ENCODE measurements around the gene ARID1A. TPM values are rescaled to one million over a fixed set of nuclear protein-coding genes. Genes with fewer than 3 reads are reported as not detected.

ARID1A gene
- polyA plus RNA-seq, 3 donors = 6.6 to 84.4 (median 9.5) TPM

- TF ChIP-seq CTCF (IDR thresholded peaks at IDR 0.05) = no peak
- 93% methylated on average over 2 of the region's 3 CpGs for WGBS (ENCODE audit: insufficient coverage)
- Histone ChIP-seq H3K4me2 (replicated peaks; ENCODE audit: extremely low read depth, low read length, poor library complexity, severe bottlenecking) (peak overlapping the region; percentile 3), H3K4me1 (ENCODE audit: control insufficient read depth in 1 of 2, insufficient read depth in 2 of 2, low read length in 2 of 2) (peaks cover 33 to 50% of the 10 kb centered on the region in 2 donors), H3K9ac (ENCODE audit: insufficient read depth, low read length, poor library complexity, severe bottlenecking) (no peak overlapping the region), H3K4me3 (replicated peaks in 1 of 3; ENCODE audit: low read depth in 2 of 3, low read length in 3 of 3) (no peak overlapping the region), H3K27me3 (ENCODE audit: control insufficient read depth in 2 of 2, insufficient read depth in 2 of 2, low read length in 2 of 2) (no peaks in the 10 kb centered on the region), H3K36me3 (replicated peaks in 1 of 2; ENCODE audit: control insufficient read depth in 1 of 2, insufficient read depth in 2 of 2, low read length in 2 of 2) (no peaks in the 10 kb centered on the region), H4K20me1 (ENCODE audit: insufficient read depth, low read length) (no peaks in the 10 kb centered on the region), H3K79me2 (ENCODE audit: insufficient read depth, low read length) (no peaks in the 10 kb centered on the region), H3K9me3 (replicated peaks in 1 of 2; ENCODE audit: control insufficient read depth in 1 of 2, insufficient read depth in 1 of 2, low read length in 2 of 2) (no peaks in the 10 kb centered on the region), H2AFZ (ENCODE audit: insufficient read depth, low read depth, low read length, poor library complexity, severe bottlenecking) (no peak overlapping the region), H3K27ac (ENCODE audit: low read depth in 1 of 2, low read length in 2 of 2) (no peak overlapping the region)
- Mint-ChIP-seq H3K4me3 (no peak overlapping the region), H3K27ac (peak overlapping the region in 2 of 7 donors; percentile 38 to 46), H3K9me3 (peaks cover 0 to 4% (median 1%) of the 10 kb centered on the region in 7 donors), H3K4me1 (peaks cover 41% of the 10 kb centered on the region), H3K36me3 (no peaks in the 10 kb centered on the region), H3K27me3 (ENCODE audit: low read depth in 3 of 3) (peaks cover 2 to 4% (median 3%) of the 10 kb centered on the region in 3 donors)
- intact Hi-C loops (cut with micrococcal nuclease) = loop anchor here in 1 of 2 donors (5.0 kb wide), 1 partner anchor 62 kb away; no protein-coding TSS in a partner anchor
- no peak for DNase-seq
Measured at GRCh38 chr1:26814893-26815292, 119.1 kb downstream of the ARID1A start.

GRCh38 chr1:26820784-26821269 lies 125.0 kb downstream of the ARID1A start:
- Histone ChIP-seq H3K79me2 (ENCODE audit: insufficient read depth, low read length) (no peaks in the 10 kb centered on the region), H3K36me3 (replicated peaks in 1 of 2; ENCODE audit: control insufficient read depth in 1 of 2, insufficient read depth in 2 of 2, low read length in 2 of 2) (no peaks in the 10 kb centered on the region), H3K4me3 (replicated peaks in 1 of 3; ENCODE audit: low read depth in 2 of 3, low read length in 3 of 3) (peak overlapping the region; percentile 10 to 66 (median 42)), H2AFZ (ENCODE audit: insufficient read depth, low read depth, low read length, poor library complexity, severe bottlenecking) (peak overlapping the region; percentile 32), H3K9ac (ENCODE audit: insufficient read depth, low read length, poor library complexity, severe bottlenecking) (no peak overlapping the region), H4K20me1 (ENCODE audit: insufficient read depth, low read length) (no peaks in the 10 kb centered on the region), H3K27ac (ENCODE audit: low read depth in 1 of 2, low read length in 2 of 2) (peak overlapping the region; percentile 7 to 59), H3K4me1 (ENCODE audit: control insufficient read depth in 1 of 2, insufficient read depth in 2 of 2, low read length in 2 of 2) (peaks cover 26 to 38% of the 10 kb centered on the region in 2 donors), H3K27me3 (ENCODE audit: control insufficient read depth in 2 of 2, insufficient read depth in 2 of 2, low read length in 2 of 2) (no peaks in the 10 kb centered on the region), H3K9me3 (replicated peaks in 1 of 2; ENCODE audit: control insufficient read depth in 1 of 2, insufficient read depth in 1 of 2, low read length in 2 of 2) (no peaks in the 10 kb centered on the region), H3K4me2 (replicated peaks; ENCODE audit: extremely low read depth, low read length, poor library complexity, severe bottlenecking) (peak overlapping the region; percentile 74)
- TF ChIP-seq CTCF (IDR thresholded peaks at IDR 0.05) = peak; percentile 68
- Mint-ChIP-seq H3K4me1 (peaks cover 35% of the 10 kb centered on the region), H3K36me3 (no peaks in the 10 kb centered on the region), H3K4me3 (peak overlapping the region; percentile 68 to 85), H3K27ac (peak overlapping the region; percentile 73 to 94 (median 91)), H3K9me3 (peaks cover 0 to 2% (median 1%) of the 10 kb centered on the region in 7 donors), H3K27me3 (ENCODE audit: low read depth in 3 of 3) (peaks cover 2 to 5% (median 4%) of the 10 kb centered on the region in 3 donors)
- WGBS (ENCODE audit: insufficient coverage) = 0% methylated on average over 1 of the region's 4 CpGs
- intact Hi-C loops (cut with micrococcal nuclease) = no loop called here
- DNase-seq = peak; percentile 69 to 82 (median 80)
